Loucy (cell line): ENCODE data around the gene CACNA1C.
"Not testable (repeated sequence)": the region's sequence is repeated elsewhere in the genome, so short reads cannot be mapped to it uniquely, and the experiment has no call there.

Source experiments
- H2AFZ ChIP-seq: fragments of 200-600 bp; sonication (generic); 2 replicates; pipeline ENCODE4 v1.6.0; 2016; ENCODE audit warnings: antibody characterized with exemption, mild to moderate bottlenecking, low read length, moderate library complexity
- H3F3A ChIP-seq: fragments of 200-600 bp; 2 replicates; pipeline ENCODE4 v1.6.0; 2016; ENCODE audit warnings: antibody characterized with exemption, low read depth, mild to moderate bottlenecking
- H3K27me3 ChIP-seq: fragments of 200-600 bp; sonication (generic); 2 replicates; pipeline ENCODE4 v1.6.1; 2014; ENCODE audit warnings: low read length, mild to moderate bottlenecking; ENCODE audit not compliant: insufficient read depth, poor library complexity, severe bottlenecking
- H3K36me3 ChIP-seq: fragments of 200-600 bp; sonication (generic); 2 replicates; pipeline ENCODE4 v1.6.1; 2016; ENCODE audit warnings: low read length; ENCODE audit not compliant: insufficient read depth
- H3K4me1 ChIP-seq: fragments of 200-600 bp; sonication (generic); 2 replicates; pipeline ENCODE4 v1.5.1; 2014; ENCODE audit warnings: low read length, mild to moderate bottlenecking; ENCODE audit not compliant: insufficient read depth, poor library complexity, severe bottlenecking
- H3K4me2 ChIP-seq: fragments of 200-600 bp; sonication (generic); 2 replicates; pipeline ENCODE4 v1.6.0; 2014; ENCODE audit warnings: antibody characterized with exemption, low read length, low read depth, mild to moderate bottlenecking; ENCODE audit not compliant: poor library complexity, severe bottlenecking
- H3K4me3 ChIP-seq: fragments of 200-600 bp; sonication (generic); 2 replicates; pipeline ENCODE4 v1.5.1; 2014; ENCODE audit warnings: low read length, mild to moderate bottlenecking, mixed read lengths; ENCODE audit not compliant: poor library complexity, severe bottlenecking
- H3K79me2 ChIP-seq: fragments of 200-600 bp; sonication (generic); 2 replicates; pipeline ENCODE4 v1.6.1; 2014; ENCODE audit warnings: low read length; ENCODE audit not compliant: insufficient read depth
- H3K9ac ChIP-seq: fragments of 200-600 bp; sonication (generic); 2 replicates; pipeline ENCODE4 v1.6.0; 2014; ENCODE audit warnings: mild to moderate bottlenecking, low read depth, low read length, moderate library complexity; ENCODE audit not compliant: poor library complexity, severe bottlenecking
- H3K9me2 ChIP-seq: fragments of 200-600 bp; sonication (generic); replicated peaks from 2 replicates; pipeline ENCODE4 v1.6.1; 2016; ENCODE audit warnings: low read depth, low read length, mixed read lengths
- H3K9me3 ChIP-seq: fragments of 200-600 bp; sonication (generic); 2 replicates; pipeline ENCODE4 v1.6.1; 2014; ENCODE audit warnings: mild to moderate bottlenecking, antibody characterized with exemption, low read length, low read depth; ENCODE audit not compliant: insufficient read depth
- H4K20me1 ChIP-seq: fragments of 200-600 bp; sonication (generic); 2 replicates; pipeline ENCODE4 v1.6.0; 2014; ENCODE audit warnings: antibody characterized with exemption, low read length, mild to moderate bottlenecking; ENCODE audit not compliant: insufficient read depth, poor library complexity, severe bottlenecking
- CTCF ChIP-seq: fragments of 200-600 bp; sonication (generic); conservative IDR thresholded peaks from 2 replicates; pipeline ENCODE4 v1.5.1; 2014; ENCODE audit warnings: mild to moderate bottlenecking, antibody characterized with exemption, low read length
- EZH2phosphoT487 ChIP-seq: fragments of 200-600 bp; IDR thresholded peaks from 2 replicates; pipeline ENCODE4 v1.6.1; 2018; ENCODE audit warnings: antibody characterized with exemption, mild to moderate bottlenecking, moderate library complexity, borderline replicate concordance

Gene CACNA1C

GRCh38 chr12:2126676-2127406 lies 74.1 kb downstream of the CACNA1C start:
- Histone ChIP-seq H3K36me3 (no peaks in the 10 kb centered on the region), H3K9me2 (no peaks in the 10 kb centered on the region), H3F3A (no peaks in the 10 kb centered on the region), H3K9ac (no peak overlapping the region), H2AFZ (no peak overlapping the region), H3K4me3 (no peak overlapping the region), H3K4me1 (no peaks in the 10 kb centered on the region), H3K4me2 (no peak overlapping the region), H3K9me3 (no peaks in the 10 kb centered on the region), H3K79me2 (no peaks in the 10 kb centered on the region), H3K27me3 (no peaks in the 10 kb centered on the region), H4K20me1 (no peaks in the 10 kb centered on the region)
- no peak for TF ChIP-seq EZH2phosphoT487
- no peak for TF ChIP-seq CTCF

DNA sequence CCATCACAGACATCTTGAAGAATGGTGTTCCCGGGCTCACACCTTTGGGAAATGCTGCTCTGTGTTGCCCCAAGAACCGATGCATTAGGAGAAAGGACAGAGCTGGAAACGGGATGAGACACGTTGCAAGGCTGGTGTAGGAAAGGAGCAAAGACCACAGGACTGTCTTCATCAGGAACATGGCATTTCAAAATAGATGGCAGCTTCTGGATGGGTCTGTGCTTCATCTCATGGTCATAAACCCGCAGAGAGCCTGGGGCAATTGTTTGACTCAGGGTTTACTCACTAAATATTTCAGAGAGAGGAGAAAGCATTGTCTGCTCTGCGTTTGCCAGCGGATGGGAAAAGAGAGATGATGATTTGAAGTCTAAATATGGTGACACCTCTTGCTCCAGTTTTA lies 76.3 kb downstream of the CACNA1C start:
- Histone ChIP-seq H3K36me3 (no peaks in the 10 kb centered on the region), H4K20me1 (no peaks in the 10 kb centered on the region), H3K27me3 (no peaks in the 10 kb centered on the region), H3K79me2 (no peaks in the 10 kb centered on the region), H2AFZ (no peak overlapping the region), H3K9me2 (no peaks in the 10 kb centered on the region), H3F3A (no peaks in the 10 kb centered on the region), H3K4me2 (no peak overlapping the region), H3K4me1 (no peaks in the 10 kb centered on the region), H3K9me3 (no peaks in the 10 kb centered on the region), H3K4me3 (no peak overlapping the region), H3K9ac (no peak overlapping the region)
- TF ChIP-seq EZH2phosphoT487 (no peak), CTCF (no peak)

- not testable (repeated sequence) for H3K36me3 ChIP-seq, H2AFZ ChIP-seq, H3K4me1 ChIP-seq, H4K20me1 ChIP-seq, H3K79me2 ChIP-seq, H3K4me3 ChIP-seq, H3K4me2 ChIP-seq, H3K9me3 ChIP-seq, H3K9ac ChIP-seq, H3K9me2 ChIP-seq, H3K27me3 ChIP-seq, H3F3A ChIP-seq
Measured at GRCh38 chr12:2135661-2136418, 83.1 kb downstream of the CACNA1C start.
